CD4-positive, alpha-beta T cell treated with Interleukin-12 subunit alpha and Interleukin-12 subunit beta, for 1 hour (primary cell): ENCODE data around the gene FLNB.
"Not testable (repeated sequence)": the region's sequence is repeated elsewhere in the genome, so short reads cannot be mapped to it uniquely, and the experiment has no call there.

Experiments used
- DNase-seq: peaks from one replicate; pipeline ENCODE4 v3.0.0-alpha.2; 2020

FLNB gene

GRCh38 chr3:58188921-58189451, 180.8 kb downstream of the FLNB start:
- DNase-seq, result no peak

GRCh38 chr3:58189691-58190090, 181.5 kb downstream of the FLNB start:
- no peak for DNase-seq

GRCh38 chr3:58190291-58190690, 182.1 kb downstream of the FLNB start:
- no peak for DNase-seq

GRCh38 chr3:58190882-58191281, 182.7 kb downstream of the FLNB start:
- no peak for DNase-seq

- DNase-seq, result no peak
These were observed 183.3 kb downstream of the FLNB start for GRCh38 chr3:58191361-58191991.

- no peak for DNase-seq
These were observed 183.8 kb downstream of the FLNB start for GRCh38 chr3:58192069-58192468.

GRCh38 chr3:58193682-58194407, 185.6 kb downstream of the FLNB start:
- no peak for DNase-seq

- no peak for DNase-seq
These were observed 189.4 kb downstream of the FLNB start for GRCh38 chr3:58197588-58197987.

- DNase-seq, result no peak
These were observed 190.1 kb downstream of the FLNB start for GRCh38 chr3:58198362-58198761.

GRCh38 chr3:58198804-58199203, 190.6 kb downstream of the FLNB start:
- DNase-seq, result no peak

- DNase-seq, result no peak
These were observed 192.0 kb downstream of the FLNB start for GRCh38 chr3:58200121-58200709.

- no peak for DNase-seq
These were observed 192.7 kb downstream of the FLNB start for GRCh38 chr3:58200846-58201355.

- not testable (repeated sequence) for DNase-seq
These were observed 193.2 kb downstream of the FLNB start for GRCh38 chr3:58201451-58201850.

GRCh38 chr3:58202917-58203360, 194.7 kb downstream of the FLNB start:
- no peak for DNase-seq

GRCh38 chr3:58203541-58203940, 195.3 kb downstream of the FLNB start:
- DNase-seq, result no peak

- DNase-seq, result no peak
These were observed 196.5 kb downstream of the FLNB start for GRCh38 chr3:58204720-58205119.

- DNase-seq, result no peak
These were observed 197.8 kb downstream of the FLNB start for GRCh38 chr3:58205981-58206380.

GRCh38 chr3:58206406-58207011, 198.3 kb downstream of the FLNB start:
- DNase-seq, result no peak

- DNase-seq, result no peak
These were observed 199.7 kb downstream of the FLNB start for GRCh38 chr3:58207954-58208353.

GRCh38 chr3:58209933-58210332, 201.7 kb downstream of the FLNB start:
- no peak for DNase-seq

GRCh38 chr3:58210761-58211460, 202.7 kb downstream of the FLNB start, which contains the start of gene DNASE1L3:
DNASE1L3 (minus strand) TSS chr3:58210972; CDS start chr3:58210906, 66 bp downstream.
- DNase-seq, result no peak
